ENCODE data around the gene DYRK1B. TPM values are rescaled to one million over a fixed set of nuclear protein-coding genes. Genes with fewer than 3 reads are reported as not detected.
"Not testable (repeated sequence)": the region's sequence is repeated elsewhere in the genome, so short reads cannot be mapped to it uniquely, and the experiment has no call there.

Gene DYRK1B
- total RNA-seq, 1 experiment from 2014 or later = 39.5 TPM

- intact Hi-C loops (cut with micrococcal nuclease; ENCODE audit: unreplicated experiment); H3K79me2 ChIP-seq (ENCODE audit: low read depth); DNase-seq; H3K4me3 ChIP-seq; H3K27ac ChIP-seq; H3K9me3 ChIP-seq (ENCODE audit: insufficient read depth, low read depth); H3K27me3 ChIP-seq (ENCODE audit: insufficient read depth, low read depth); POLR2A ChIA-PET (ENCODE audit: unreplicated experiment); H2AFZ ChIP-seq; H3K4me1 ChIP-seq (replicated peaks; ENCODE audit: insufficient read depth); H3F3A ChIP-seq (ENCODE audit: insufficient read depth, low read depth); H3K36me3 ChIP-seq (ENCODE audit: low read depth); CTCF ChIA-PET; H3K9me2 ChIP-seq (ENCODE audit: insufficient read depth); BruUV-seq (replicated peaks); H3K4me2 ChIP-seq; H4K20me1 ChIP-seq (ENCODE audit: insufficient read depth): not testable (repeated sequence)
These were observed 44.9 kb upstream of the DYRK1B start for GRCh38 chr19:39878866-39879265.

- intact Hi-C loops (cut with micrococcal nuclease; ENCODE audit: unreplicated experiment) = no loop called here
- Histone ChIP-seq H2AFZ (no peak overlapping the region), H3K79me2 (ENCODE audit: low read depth) (no peaks in the 10 kb centered on the region), H3K9me2 (ENCODE audit: insufficient read depth) (no peaks in the 10 kb centered on the region), H3F3A (ENCODE audit: insufficient read depth, low read depth) (no peaks in the 10 kb centered on the region), H3K4me1 (replicated peaks; ENCODE audit: insufficient read depth) (no peaks in the 10 kb centered on the region), H3K4me3 (no peak overlapping the region), H3K36me3 (ENCODE audit: low read depth) (no peaks in the 10 kb centered on the region), H3K4me2 (no peak overlapping the region), H3K9me3 (ENCODE audit: insufficient read depth, low read depth) (no peaks in the 10 kb centered on the region), H3K27ac (no peak overlapping the region), H3K27me3 (ENCODE audit: insufficient read depth, low read depth) (0 out of 2 replicates have a peak, but pooled peaks cover 5% of the 10 kb centered on the region), H4K20me1 (ENCODE audit: insufficient read depth) (no peaks in the 10 kb centered on the region)
- no peak for TF ChIP-seq EZH2 (IDR thresholded peaks at IDR 0.05; ENCODE audit: low read depth)
- TF ChIP-seq, protein P1, sequence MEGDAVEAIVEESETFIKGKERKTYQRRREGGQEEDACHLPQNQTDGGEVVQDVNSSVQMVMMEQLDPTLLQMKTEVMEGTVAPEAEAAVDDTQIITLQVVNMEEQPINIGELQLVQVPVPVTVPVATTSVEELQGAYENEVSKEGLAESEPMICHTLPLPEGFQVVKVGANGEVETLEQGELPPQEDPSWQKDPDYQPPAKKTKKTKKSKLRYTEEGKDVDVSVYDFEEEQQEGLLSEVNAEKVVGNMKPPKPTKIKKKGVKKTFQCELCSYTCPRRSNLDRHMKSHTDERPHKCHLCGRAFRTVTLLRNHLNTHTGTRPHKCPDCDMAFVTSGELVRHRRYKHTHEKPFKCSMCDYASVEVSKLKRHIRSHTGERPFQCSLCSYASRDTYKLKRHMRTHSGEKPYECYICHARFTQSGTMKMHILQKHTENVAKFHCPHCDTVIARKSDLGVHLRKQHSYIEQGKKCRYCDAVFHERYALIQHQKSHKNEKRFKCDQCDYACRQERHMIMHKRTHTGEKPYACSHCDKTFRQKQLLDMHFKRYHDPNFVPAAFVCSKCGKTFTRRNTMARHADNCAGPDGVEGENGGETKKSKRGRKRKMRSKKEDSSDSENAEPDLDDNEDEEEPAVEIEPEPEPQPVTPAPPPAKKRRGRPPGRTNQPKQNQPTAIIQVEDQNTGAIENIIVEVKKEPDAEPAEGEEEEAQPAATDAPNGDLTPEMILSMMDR (conservative IDR thresholded peaks at IDR 0.05) = no peak
- DNase-seq = no peak
- ChIA-PET POLR2A (ENCODE audit: unreplicated experiment) (no interaction called here), CTCF (no interaction called here)
- BruUV-seq (replicated peaks) = no TSS peak
These were observed 44.4 kb upstream of the DYRK1B start for GRCh38 chr19:39878398-39878797.

DNA sequence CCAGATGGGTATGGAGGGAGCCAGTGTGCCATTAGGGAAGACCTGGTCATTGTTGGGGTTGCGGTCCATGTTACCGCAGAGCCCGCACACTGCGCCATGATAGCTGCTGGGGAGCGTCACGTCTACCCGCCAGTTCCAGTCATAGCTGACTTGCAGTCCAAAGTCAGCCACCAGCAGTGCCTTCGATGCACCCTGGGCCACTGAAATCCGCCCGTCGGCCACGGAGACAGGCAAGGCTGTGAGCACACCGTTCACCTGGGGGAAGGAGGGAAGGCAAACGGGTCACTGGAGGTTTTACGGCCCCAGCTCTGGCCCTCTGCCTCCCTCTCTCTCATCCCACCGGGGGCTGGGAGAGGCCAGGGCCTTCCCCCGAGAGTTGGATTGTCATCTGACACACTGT lies 44.0 kb upstream of the DYRK1B start:
- POLR2A ChIA-PET (ENCODE audit: unreplicated experiment); H3K4me3 ChIP-seq; H2AFZ ChIP-seq; H3K9me2 ChIP-seq (ENCODE audit: insufficient read depth); H3F3A ChIP-seq (ENCODE audit: insufficient read depth, low read depth); H3K79me2 ChIP-seq (ENCODE audit: low read depth); H3K27ac ChIP-seq; H3K4me2 ChIP-seq; H3K27me3 ChIP-seq (ENCODE audit: insufficient read depth, low read depth); H3K4me1 ChIP-seq (replicated peaks; ENCODE audit: insufficient read depth); CTCF ChIA-PET; BruUV-seq (replicated peaks); intact Hi-C loops (cut with micrococcal nuclease; ENCODE audit: unreplicated experiment); H3K9me3 ChIP-seq (ENCODE audit: insufficient read depth, low read depth); H4K20me1 ChIP-seq (ENCODE audit: insufficient read depth); DNase-seq; H3K36me3 ChIP-seq (ENCODE audit: low read depth): not testable (repeated sequence)

GRCh38 chr19:39877488-39877887 lies 43.5 kb upstream of the DYRK1B start:
- intact Hi-C loops (cut with micrococcal nuclease; ENCODE audit: unreplicated experiment); H3K4me3 ChIP-seq; H4K20me1 ChIP-seq (ENCODE audit: insufficient read depth); H3K79me2 ChIP-seq (ENCODE audit: low read depth); POLR2A ChIA-PET (ENCODE audit: unreplicated experiment); H3K9me2 ChIP-seq (ENCODE audit: insufficient read depth); H2AFZ ChIP-seq; H3K27me3 ChIP-seq (ENCODE audit: insufficient read depth, low read depth); BruUV-seq (replicated peaks); H3K4me1 ChIP-seq (replicated peaks; ENCODE audit: insufficient read depth); H3K36me3 ChIP-seq (ENCODE audit: low read depth); H3K4me2 ChIP-seq; H3K27ac ChIP-seq; H3K9me3 ChIP-seq (ENCODE audit: insufficient read depth, low read depth); H3F3A ChIP-seq (ENCODE audit: insufficient read depth, low read depth); CTCF ChIA-PET: not testable (repeated sequence)
- DNase-seq = peak in 1 of 2 experiments; percentile 60

DNA sequence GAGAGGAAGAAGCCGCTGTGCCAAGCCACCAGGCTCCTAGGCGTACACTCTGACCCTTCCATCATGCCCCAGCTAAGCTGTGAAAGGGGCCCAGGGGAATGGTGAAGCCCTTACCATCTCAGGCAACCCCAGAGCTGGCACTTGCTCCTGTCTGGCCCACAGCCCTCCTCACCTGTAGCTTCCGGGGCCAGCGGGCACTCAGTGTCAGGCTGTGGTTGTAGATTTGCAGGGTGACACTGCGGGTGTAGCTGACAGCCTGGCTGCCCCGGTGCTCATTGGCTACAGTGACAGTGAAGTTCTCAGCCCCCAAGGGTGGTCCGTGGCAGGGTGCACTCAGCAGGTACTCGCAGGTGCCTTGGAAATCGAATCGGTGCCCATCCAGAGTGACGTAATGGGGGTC lies 42.5 kb upstream of the DYRK1B start:
- DNase-seq; H3F3A ChIP-seq (ENCODE audit: insufficient read depth, low read depth); CTCF ChIA-PET; H3K4me1 ChIP-seq (replicated peaks; ENCODE audit: insufficient read depth); H3K4me3 ChIP-seq; H3K79me2 ChIP-seq (ENCODE audit: low read depth); H3K27ac ChIP-seq; POLR2A ChIA-PET (ENCODE audit: unreplicated experiment); intact Hi-C loops (cut with micrococcal nuclease; ENCODE audit: unreplicated experiment); BruUV-seq (replicated peaks); H3K9me3 ChIP-seq (ENCODE audit: insufficient read depth, low read depth); H3K4me2 ChIP-seq; H3K36me3 ChIP-seq (ENCODE audit: low read depth); H3K27me3 ChIP-seq (ENCODE audit: insufficient read depth, low read depth); H4K20me1 ChIP-seq (ENCODE audit: insufficient read depth); H2AFZ ChIP-seq; H3K9me2 ChIP-seq (ENCODE audit: insufficient read depth): not testable (repeated sequence)

DNA sequence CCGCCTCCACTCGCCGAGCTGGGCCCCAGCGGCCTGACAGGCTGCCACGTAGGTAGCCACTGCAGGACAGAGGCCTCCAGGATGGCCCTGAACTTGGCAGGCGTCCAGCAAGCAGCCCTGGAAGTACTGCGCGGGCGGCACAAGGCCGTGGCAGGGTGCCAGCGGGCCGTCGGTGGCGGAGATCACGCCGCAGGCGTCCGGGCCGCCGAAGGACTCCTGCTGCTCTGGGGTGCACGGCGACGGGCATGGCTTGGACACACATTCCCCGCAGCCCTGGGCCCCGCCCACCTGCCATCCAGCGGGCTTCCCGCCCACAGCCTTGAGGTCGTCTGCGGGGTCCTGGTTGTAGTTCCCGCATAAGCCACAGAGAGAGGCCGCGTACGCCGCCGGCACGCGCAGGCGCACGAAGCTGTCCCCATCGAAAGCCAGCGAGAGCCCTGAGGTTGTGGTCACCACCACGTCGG lies 41.5 kb upstream of the DYRK1B start:
- H3K9me3 ChIP-seq (ENCODE audit: insufficient read depth, low read depth); CTCF ChIA-PET; H4K20me1 ChIP-seq (ENCODE audit: insufficient read depth); BruUV-seq (replicated peaks); H3K4me3 ChIP-seq; H3K27me3 ChIP-seq (ENCODE audit: insufficient read depth, low read depth); H3K27ac ChIP-seq; H3K4me2 ChIP-seq; H3K9me2 ChIP-seq (ENCODE audit: insufficient read depth); H3K4me1 ChIP-seq (replicated peaks; ENCODE audit: insufficient read depth); H2AFZ ChIP-seq; H3F3A ChIP-seq (ENCODE audit: insufficient read depth, low read depth); H3K36me3 ChIP-seq (ENCODE audit: low read depth); POLR2A ChIA-PET (ENCODE audit: unreplicated experiment); H3K79me2 ChIP-seq (ENCODE audit: low read depth); intact Hi-C loops (cut with micrococcal nuclease; ENCODE audit: unreplicated experiment); DNase-seq: not testable (repeated sequence)

Data from PC-9 (cell line).